HG02943 (cell line): ENCODE results near the gene APOBEC3B.
A peak's percentile ranks its signal among the peaks of the same experiment; 100 is the strongest.
"Not testable (repeated sequence)": the region's sequence is repeated elsewhere in the genome, so short reads cannot be mapped to it uniquely, and the experiment has no call there.

ENCODE experiments used
- ATAC-seq: cut with Tn5 transposase; IDR thresholded peaks from one replicate; pipeline ENCODE4 v1.9.1; 2021; ENCODE audit warnings: mild to moderate bottlenecking, low read depth, moderate library complexity; ENCODE audit not compliant: unreplicated experiment

APOBEC3B gene

DNA sequence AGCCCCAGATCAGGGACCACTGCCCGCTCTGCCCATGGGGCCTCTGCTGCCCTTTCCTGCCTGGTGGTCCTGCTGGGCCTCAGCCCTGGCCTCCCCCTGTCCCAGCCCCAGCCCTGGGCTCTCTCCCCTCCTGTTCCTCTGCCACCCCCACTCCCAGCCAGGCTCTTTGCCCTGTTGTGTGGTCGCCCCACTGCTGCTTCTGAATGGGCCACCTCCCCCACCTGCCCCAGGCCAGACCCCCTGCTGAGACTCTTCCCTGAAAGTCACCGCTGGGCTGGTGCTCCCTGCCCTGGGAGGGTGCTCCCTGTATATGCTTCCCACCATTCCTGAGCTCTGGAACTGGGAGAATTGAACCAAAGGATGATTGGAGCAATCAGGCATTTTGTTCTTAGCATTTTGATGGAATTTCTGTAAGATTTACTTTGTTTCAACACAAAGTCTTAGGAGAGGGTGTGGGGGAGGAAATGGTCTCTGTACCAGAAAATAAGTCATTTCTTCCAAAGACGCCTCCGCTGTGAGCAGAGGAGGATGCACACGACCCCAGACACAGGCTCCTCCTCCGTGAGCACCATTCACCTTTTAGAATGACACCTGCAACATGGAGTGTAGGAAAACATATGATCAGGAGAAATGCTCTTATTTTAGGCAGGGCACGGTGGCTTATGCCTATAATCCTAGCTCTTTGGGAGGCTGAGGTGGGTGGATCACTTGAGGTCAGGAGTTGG, 5.2 kb downstream of the APOBEC3B start:
- no peak for ATAC-seq

DNA sequence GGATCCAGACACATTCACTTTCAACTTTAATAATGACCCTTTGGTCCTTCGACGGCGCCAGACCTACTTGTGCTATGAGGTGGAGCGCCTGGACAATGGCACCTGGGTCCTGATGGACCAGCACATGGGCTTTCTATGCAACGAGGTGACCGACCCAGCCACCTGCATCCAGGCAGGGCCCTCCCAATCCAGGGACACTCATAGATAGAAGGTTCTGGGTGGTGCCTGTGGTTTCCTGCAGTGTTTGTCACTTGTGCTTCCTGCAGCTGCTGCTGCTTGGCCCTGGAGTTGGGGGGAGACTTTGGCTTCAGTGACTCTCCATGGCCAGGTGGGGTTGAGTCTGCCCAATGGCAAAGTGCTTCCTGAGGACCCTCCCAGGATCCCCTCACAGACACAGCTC, 7.3 kb downstream of the APOBEC3B start:
- no peak for ATAC-seq

DNA sequence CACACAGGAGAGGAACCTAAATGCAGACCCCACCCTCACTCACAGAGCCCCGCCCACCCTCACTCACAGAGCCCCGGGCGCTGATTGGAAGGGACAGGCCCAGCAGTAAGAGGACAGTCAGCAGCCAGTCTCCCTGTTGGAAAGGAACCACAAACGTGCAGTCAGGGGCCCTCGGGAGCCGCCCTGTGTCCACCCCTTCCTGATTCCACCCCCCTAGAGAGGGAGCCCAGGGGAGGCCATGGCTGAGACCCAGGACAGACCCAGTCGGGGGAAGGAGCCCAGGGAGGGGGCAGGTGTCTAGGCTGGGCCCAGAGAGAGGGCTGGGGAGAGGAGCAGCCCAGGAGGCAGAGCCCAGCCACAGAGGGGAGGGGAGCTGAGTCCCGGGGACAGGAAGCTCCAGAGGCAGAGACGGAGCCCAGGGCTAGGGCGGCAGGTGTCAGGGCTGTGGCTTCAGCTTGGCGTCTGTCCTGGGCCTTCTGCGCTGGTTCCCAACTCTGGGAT, 10.8 kb downstream of the APOBEC3B start:
- ATAC-seq, result not testable (repeated sequence)

DNA sequence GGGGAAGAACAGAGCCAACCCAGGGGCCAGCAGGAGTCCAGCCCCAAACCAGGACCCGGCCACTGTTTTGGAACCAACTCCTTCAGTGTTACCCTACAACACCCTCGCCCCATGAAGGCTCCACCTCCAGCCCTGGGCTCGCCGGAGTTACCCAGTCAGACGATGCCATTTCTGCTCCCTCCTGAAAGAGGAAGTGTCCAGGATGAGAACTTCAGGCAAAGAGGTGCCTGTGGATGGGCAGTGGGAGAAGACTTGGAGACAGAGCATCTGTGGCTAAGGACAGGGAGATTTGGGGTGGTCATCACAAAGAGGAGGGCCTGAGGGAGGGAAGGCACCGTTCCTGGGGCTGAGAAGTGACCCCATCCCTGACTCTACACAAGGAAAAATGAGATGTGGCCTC, 14.0 kb downstream of the APOBEC3B start:
- ATAC-seq, result no peak

DNA sequence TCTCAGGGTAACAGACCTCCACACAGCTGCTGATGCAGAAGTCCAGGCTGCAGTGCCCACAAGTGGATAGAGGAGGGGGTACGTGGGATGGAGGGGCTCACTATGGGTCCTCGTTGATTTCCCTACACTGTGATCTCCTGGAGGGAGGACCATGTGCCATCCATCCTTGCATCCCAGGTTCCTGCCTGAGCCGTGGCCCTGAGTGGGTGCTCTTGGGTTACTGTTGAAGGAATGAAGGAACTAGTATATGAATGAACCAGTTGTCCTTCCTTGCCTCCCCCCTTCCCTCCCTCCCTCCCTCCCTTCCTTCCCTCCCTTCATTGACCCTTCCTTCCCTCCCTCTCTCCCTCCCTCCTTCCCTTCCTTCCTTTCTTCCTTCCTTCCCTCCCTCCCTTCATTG, 15.4 kb downstream of the APOBEC3B start:
- no peak for ATAC-seq

DNA sequence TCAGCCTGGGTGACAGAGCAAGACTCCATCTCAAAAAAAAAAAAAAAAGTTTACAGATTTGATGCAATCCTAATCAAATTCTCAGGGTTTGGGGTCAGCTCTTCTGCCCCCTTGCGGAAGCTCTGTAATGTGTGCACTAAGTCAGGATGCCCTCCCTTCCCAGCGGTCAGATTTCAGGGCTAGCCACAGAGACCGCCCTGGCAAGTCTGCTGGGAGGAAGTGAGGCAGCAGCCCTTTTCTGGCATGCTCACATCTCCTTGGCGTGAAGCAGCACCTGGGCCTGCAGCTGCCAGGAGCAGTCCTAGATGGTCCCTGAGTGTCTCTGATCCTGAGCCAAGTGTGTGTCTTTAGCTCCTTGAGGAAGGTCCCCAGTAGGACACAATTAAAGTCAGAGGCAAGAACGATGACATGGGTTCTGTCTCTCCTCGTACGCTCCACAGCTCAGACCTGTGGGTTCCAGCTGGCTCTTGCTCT, 21.1 kb downstream of the APOBEC3B start:
- ATAC-seq, result no peak

DNA sequence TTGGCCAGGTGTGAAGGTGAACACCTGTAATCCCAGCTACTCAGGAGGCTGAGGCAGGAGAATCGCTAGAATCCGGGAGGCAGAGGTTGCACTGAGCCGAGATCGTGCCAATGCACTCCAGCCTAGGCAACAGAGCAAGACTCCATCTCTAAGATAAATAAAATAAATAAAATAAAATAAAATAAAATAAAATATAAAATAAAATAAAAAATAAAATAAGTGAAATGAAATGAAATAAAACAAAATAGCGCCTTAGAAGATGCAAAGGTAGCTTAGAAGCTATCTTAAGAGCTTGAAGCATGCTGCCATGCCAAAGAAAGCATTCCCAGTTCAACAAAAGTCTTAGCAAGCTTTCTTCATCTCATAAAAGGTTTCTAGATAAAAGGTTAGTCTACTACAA, 25.0 kb downstream of the APOBEC3B start:
- ATAC-seq, result no peak

DNA sequence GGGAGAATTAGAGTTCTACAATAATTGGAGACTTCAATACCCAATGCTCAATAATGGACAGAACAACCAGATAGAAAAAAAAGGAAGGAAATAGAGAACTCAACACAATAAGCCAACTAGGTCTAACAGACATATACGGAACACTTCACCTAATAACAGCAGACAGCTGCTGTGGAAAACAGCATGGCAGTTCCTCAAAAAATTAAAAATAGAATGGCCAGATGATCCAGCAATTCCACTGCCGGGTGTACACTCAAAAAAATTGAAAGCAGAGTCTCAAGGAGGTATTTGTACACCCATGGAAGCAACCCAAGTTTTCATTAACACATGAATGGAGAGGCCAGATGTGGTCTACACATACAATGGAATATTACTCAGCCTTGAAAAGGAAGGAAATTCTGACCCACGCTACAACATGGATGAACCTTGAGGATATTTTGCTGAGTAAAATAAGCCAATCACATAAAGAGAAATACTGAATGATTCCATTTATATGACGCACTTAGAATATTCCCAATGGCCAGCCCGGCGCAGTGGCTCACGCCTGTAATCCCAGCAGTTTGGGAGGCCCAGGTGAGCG, 26.2 kb downstream of the APOBEC3B start:
- not testable (repeated sequence) for ATAC-seq

DNA sequence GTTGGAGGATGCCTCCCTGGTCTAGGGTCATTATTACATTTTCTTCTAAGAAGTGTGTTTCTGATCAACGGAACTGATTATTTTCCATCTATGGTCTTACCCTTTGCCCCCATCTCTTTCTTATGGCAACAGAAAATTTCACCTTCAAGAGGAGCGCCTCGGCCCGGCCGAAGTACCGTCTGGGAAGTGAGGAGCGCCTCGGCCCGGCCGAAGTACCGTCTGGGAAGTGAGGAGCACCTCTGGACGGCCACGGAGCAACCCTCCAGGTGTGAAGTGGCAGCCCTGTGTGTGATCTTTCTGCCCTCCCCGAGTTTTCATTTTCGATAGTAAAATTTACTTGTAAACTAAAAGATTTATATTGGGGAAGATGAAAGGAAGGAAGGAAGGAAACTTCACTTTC, 28.8 kb downstream of the APOBEC3B start:
- ATAC-seq, result no peak

DNA sequence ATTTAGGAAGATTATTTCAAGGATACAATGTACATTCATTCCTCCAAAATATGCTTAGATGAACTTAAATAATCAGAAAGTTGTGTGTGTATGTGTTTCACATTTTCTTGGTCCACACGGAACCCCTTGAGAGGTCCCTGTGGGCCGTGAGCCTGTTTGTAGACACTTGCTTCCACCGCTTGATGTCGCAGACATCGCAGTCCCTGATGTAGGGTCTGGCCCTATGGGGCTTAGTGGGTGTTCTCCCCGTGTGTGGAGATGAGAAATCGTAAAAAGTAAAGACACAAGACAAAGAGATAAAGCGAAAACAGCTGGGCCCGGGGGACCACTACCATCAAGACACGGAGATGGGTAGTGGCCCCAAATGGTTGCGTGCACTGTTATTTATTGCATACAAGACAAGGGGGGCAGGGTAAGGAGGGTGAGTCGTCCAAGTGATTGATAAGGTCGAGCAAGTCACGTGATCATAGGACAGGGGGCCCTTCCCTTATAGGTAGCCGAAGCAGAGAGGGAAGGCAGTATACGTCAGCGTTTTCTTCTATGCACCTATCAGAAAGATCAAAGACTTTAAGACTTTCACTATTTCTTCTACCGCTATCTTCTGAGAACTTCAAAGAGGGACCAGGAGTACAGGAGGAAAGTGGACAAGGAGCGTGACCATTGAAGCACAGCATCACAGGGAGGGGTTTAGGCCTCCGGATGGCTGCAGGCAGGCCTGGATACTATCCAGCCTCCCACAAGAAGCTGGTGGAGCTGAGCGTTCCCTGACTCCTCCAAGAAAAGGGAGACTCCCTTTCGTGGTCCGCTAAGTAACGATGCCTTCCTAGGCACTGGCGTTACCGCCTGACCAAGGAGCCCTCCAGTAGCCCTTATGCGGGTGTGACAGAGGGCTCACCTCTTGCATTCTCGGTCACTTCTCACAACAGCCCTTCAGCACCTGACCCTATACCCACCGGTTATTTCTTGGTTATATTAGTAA, 30.7 kb downstream of the APOBEC3B start:
- no peak for ATAC-seq

DNA sequence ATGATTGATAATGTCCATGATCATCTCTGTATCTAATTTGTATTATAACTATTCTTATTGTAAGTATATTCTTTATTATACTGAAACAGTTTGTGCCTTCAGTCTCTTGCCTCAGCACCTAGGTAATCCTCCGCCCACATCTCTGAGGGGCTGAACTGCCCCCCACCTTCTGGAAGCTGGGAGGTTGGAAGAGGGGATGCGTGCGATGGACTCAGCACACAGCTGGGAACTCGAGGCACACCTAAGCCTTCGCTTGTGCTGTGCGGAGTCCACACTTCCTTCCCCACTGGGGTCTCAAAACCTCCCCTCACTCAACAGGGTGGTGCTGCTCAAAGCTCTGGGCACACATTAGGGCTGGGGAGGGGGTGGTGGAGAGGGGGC, 31.4 kb downstream of the APOBEC3B start:
- not testable (repeated sequence) for ATAC-seq

DNA sequence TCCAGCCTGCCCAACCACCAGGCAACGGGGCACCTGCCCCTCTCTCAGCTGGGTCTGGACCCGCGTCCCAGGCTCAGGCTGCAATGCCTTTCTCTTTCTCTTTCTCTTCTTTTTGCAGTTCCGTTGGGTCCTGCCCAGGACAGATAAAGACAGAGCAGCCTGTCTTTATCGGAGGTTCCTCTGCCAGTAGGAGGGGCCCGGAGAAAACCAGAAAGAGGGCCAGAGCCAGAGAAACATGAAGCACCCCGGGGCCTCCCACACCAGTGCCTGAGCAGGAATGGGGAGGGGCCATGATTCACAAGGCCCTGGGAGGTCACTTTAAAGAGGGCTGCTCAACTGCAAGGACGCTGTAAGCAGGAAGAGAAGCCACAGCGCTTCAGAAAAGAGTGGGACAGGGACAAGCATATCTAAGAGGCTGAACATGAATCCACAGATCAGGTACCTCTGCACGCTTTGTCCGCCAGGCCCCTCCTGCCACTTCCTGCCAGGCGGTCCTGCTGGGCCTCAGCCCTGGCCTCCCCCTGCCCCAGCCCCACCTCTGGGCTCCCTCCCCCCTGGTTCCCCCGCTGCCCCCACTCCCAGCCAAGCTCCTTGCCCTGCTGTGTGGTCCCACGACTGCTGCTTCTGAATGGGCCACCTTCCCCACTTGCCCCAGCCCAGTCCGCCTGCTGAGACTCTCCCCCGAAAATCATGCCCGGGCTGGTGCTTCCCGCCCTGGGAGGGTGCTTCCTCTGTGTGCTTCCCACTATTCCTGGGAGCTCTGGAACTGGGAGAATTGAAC, 32.0 kb downstream of the APOBEC3B start, which contains the start of gene APOBEC3C:
Gene APOBEC3C, plus strand, starts transcription at position 316 of the 781 bp plus-strand sequence. Its CDS starts 106 bp downstream, at position 422.
- peak; percentile 76 for ATAC-seq

DNA sequence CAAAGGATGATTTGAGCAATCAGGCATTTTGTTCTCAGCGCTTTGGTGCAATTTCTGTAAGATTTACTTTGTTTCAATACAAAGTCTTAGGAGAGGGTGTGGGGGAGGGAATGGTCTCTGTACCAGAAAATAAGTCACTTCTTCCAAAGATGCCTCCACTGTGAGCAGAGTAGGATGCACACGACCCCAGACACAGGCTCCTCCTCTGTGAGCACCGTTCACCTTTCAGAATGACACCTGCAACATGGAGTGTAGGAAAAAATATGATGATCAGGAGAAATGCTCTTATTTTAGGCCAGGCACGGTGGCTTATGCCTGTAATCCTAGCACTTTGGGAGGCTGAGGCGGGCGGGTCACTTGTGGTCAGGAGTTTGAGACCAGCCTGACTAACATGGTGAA, 32.6 kb downstream of the APOBEC3B start:
- not testable (repeated sequence) for ATAC-seq

DNA sequence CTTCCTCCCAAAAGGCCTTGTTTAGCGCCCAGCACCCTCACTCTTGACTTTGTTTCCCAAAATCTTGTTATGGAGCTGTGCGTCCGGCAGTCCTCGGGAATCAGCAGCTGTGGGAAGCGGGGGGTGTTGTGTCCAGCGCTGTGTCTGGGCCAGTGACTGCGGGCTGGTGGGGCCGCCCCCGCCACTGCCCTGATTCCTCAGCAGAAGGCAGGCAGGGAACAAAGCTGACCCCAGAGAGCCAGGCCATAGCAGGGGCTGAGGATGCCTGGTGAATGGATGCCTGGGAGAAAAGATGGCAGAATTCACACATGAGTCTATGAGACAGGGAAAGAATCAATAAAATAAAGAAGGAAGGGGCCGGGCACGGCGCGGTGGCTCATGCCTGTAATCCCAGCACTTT, 34.4 kb downstream of the APOBEC3B start:
- ATAC-seq, result no peak

DNA sequence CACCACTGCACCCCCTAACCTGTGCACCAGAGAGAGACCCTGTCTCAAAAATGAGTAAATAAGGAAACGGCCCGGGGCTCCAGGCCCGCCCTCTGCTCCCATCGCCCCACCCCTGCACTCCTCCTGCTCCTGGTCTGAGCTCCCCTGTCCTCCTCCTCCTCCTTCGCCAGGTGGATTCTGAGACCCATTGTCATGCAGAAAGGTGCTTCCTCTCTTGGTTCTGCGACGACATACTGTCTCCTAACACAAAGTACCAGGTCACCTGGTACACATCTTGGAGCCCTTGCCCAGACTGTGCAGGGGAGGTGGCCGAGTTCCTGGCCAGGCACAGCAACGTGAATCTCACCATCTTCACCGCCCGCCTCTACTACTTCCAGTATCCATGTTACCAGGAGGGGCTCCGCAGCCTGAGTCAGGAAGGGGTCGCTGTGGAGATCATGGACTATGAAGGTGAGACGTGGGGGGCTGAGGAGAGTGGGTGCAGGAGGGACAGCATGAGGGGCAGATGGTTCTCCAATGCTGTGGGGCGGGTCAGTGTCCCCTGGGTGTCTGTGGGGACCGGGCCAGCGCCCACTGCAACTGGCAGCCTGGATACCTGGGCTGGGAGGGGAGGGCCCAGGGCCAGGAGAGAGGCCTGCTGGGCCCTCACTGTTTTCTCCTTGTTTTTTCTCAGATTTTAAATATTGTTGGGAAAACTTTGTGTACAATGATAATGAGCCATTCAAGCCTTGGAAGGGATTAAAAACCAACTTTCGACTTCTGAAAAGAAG, 35.6 kb downstream of the APOBEC3B start:
- ATAC-seq, result no peak

DNA sequence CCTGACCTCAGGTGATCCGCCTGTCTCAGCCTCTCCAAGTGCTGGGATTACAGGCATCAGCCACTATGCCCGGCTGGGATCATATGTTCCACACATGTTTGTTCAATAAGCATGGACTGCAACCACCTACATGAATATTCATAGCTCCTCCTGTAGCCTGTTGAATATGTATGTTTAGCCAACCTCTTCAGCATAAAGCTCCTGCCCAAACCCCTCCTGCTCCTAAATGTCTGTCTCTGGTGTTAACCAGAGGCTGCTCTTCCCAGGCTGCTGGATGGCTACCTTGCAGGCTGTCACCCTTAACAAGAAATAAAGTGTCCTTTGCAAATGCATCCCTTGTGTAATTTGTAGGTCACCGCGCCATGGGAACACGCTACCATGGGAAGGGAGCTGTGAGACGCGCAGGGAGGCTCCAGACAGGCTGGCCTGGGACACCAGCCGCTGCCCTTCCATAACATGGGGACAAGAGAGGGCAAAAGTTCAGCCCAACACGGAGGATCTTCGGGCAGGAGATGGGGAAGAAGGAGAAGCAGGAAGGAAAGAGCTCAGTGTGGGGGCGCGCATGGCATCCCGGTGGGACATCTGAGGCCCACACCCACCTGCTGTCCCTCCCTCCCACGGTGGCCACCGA, 38.0 kb downstream of the APOBEC3B start:
- ATAC-seq, result not testable (repeated sequence)

DNA sequence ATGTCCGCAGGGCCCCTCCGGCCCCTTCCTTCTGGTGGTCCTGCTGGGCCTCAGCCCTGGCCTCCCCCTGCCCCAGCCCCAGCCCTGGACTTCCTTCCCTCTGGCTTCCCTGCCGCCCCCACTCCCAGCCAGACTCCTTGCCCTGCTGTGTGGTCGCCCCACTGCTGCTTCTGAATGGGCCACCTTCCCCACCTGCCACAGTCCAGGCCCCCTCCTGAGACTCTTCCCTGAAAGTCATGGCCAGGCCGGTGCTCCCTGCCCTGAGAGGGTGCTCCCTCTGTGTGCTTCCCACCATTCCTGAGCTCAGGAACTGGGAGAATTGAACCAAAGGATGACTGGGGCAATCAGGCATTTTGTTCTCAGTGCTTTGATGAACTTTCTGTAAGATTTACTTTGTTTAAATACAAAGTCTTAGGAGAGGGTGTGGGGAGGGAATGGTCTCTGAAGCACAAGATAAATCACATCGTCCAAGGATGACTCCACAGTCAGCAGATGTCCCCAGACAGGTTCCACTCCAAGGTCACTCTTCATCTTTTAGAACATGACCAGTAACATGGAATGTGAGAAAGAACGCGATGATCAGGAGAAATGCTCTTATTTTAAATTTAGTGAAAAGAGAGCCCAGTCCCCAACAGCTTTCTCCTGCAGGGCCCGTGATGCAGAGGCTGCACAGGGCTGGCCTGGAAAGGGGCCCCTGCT, 39.6 kb downstream of the APOBEC3B start:
- ATAC-seq, result no peak
